Endothelial cell of umbilical vein (primary cell): Measurements from ENCODE around the gene TMEM175.

Source experiments
- CTCF ChIP-seq, 2 donors: IDR thresholded peaks; 1 replicate in 1 of 2; 2 replicates in 1 of 2; pipeline ENCODE4 v1.5.1; 2011; ENCODE audit warnings: low read length in 2 of 2, mild to moderate bottlenecking in 2 of 2, moderate library complexity in 2 of 2, control low read depth in 1 of 2, inconsistent platforms in 1 of 2, low read depth in 1 of 2; ENCODE audit not compliant: insufficient read depth in 1 of 2; ENCODE audit errors: extremely low read depth in 1 of 2
- EZH2 ChIP-seq: IDR thresholded peaks from 2 replicates; pipeline ENCODE4 v1.6.1; 2012; ENCODE audit warnings: borderline replicate concordance, low read depth, mild to moderate bottlenecking, moderate library complexity, low read length, inconsistent platforms; ENCODE audit not compliant: severe bottlenecking
- GATA2 ChIP-seq: IDR thresholded peaks from 2 replicates; pipeline ENCODE4 v1.7.0; 2011; ENCODE audit warnings: low read depth, mild to moderate bottlenecking, moderate library complexity, mixed read lengths, low read length; ENCODE audit not compliant: insufficient read length, insufficient read depth
- MYC ChIP-seq: IDR thresholded peaks from one replicate; pipeline ENCODE4 v1.6.1; 2011; ENCODE audit warnings: mild to moderate bottlenecking, low read depth, low read length
- POLR2A ChIP-seq: IDR thresholded peaks from 2 replicates; pipeline ENCODE4 v1.6.1; 2012; ENCODE audit warnings: low read depth, mild to moderate bottlenecking, control low read depth, low read length
- POLR2AphosphoS5 ChIP-seq: IDR thresholded peaks from 2 replicates; pipeline ENCODE4 v1.6.1; 2012; ENCODE audit warnings: low read depth, mild to moderate bottlenecking, control low read depth, low read length, moderate library complexity; ENCODE audit not compliant: insufficient read depth

DNA sequence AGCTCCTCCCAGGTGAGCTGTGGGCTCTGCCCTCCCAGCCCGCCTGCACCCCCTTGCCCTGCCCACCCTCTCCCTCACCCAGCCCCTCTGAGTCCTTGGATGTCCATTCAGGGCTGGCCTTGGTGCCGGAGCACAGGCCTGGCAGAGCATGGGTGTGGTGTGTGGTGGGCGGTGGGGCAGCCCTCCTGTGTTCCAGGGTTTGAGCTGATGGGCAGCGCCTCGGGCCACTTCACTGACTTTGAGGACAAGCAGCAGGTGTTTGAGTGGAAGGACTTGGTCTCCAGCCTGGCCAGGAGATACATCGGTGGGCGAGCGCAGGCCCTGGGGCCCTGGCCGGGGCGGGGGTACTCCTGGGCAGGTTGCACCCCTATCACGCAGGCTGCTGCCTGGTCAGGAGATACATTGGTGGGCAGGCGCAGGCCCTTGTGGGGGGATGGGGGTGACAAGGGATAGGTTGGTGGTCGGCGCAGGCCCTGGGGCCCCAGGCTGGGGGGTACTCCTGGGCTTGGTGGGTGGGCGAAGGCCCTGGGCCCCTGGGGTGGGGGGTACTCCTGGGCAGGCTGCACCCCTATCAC lies 68.5 kb downstream of the TMEM175 start:
- TF ChIP-seq CTCF (IDR thresholded peaks at IDR 0.05; ENCODE audit: extremely low read depth in 1 of 2, insufficient read depth in 1 of 2, low read depth in 1 of 2, low read length in 2 of 2) (no peak), EZH2 (no peak), GATA2 (no peak), POLR2AphosphoS5 (no peak), POLR2A (no peak), MYC (no peak)
